Gastroesophageal sphincter (tissue), 4 donors: Measurements from ENCODE around the gene OBSCN. TPM values are rescaled to one million over a fixed set of nuclear protein-coding genes. Genes with fewer than 3 reads are reported as not detected.

ENCODE experiments used
- ATAC-seq: fragments of 150-250 bp; one replicate; pipeline ENCODE4 v1.9.1; 2016; ENCODE audit warnings: mild to moderate bottlenecking, moderate library complexity
- H3K27ac ChIP-seq, 4 donors: fragments of 200-600 bp; sonication (generic) in 3 of 4; 1 replicate in 3 of 4; 2 replicates in 1 of 4; pipeline ENCODE4 v1.5.1; 2016 to 2019
- H3K27me3 ChIP-seq: fragments of 200-600 bp; sonication (generic); one replicate; pipeline ENCODE4 v1.5.1; 2019
- H3K36me3 ChIP-seq, 2 donors: fragments of 200-600 bp; sonication (generic); one replicate each; pipeline ENCODE4 v1.5.1; 2019; ENCODE audit warnings: control low read depth in 1 of 2
- H3K4me1 ChIP-seq, 3 donors: fragments of 200-600 bp; sonication (generic); 1 replicate in 2 of 3; 2 replicates in 1 of 3; pipeline ENCODE4 v1.5.1; 2016 to 2019; ENCODE audit warnings: control low read depth in 2 of 3
- H3K4me3 ChIP-seq, 2 donors: fragments of 200-600 bp; sonication (generic); one replicate each; pipeline ENCODE4 v1.5.1; 2019; ENCODE audit warnings: mild to moderate bottlenecking in 1 of 2, moderate library complexity in 1 of 2
- H3K9me3 ChIP-seq, 3 donors: fragments of 200-600 bp; sonication (generic); one replicate each; pipeline ENCODE4 v1.5.1; 2017 to 2019; ENCODE audit warnings: control low read depth in 2 of 3
- CTCF ChIP-seq, 4 experiments: fragments of 200-600 bp in 2 of 4; fragments of 450-650 bp in 2 of 4; sonication (generic) in 1 of 4; IDR thresholded peaks; one replicate each; pipeline ENCODE4 v1.5.1; 2017 to 2019; ENCODE audit warnings: antibody characterized with exemption in 4 of 4, mild to moderate bottlenecking in 2 of 4, moderate library complexity in 2 of 4
- EP300 ChIP-seq: sonication (generic); formaldehyde crosslinking; IDR thresholded peaks from one replicate; pipeline ENCODE4 v1.6.1; 2017; ENCODE audit warnings: antibody characterized with exemption, mild to moderate bottlenecking
- POLR2A ChIP-seq, 2 donors: fragments of 450-650 bp; IDR thresholded peaks; one replicate each; pipeline ENCODE4 v1.6.1; 2017; ENCODE audit warnings: antibody characterized with exemption in 2 of 2, mild to moderate bottlenecking in 2 of 2, moderate library complexity in 1 of 2
- POLR2AphosphoS5 ChIP-seq: sonication (generic); formaldehyde crosslinking; IDR thresholded peaks from one replicate; pipeline ENCODE4 v1.6.1; 2017; ENCODE audit warnings: antibody characterized with exemption
- WGBS, 2 donors: methylation state at CpG; one replicate each; pipeline ENCODE4 v1.1.5; 2018; ENCODE audit warnings: low coverage in 1 of 2; 5-methylcytosine and 5-hydroxymethylcytosine counted together
- total RNA-seq, 4 donors: library from RNA; depleted of rRNA; stranded (reverse); fragments of >200 nt; gene quantifications; one replicate each; pipeline ENCODE4 v1.1.0, GENCODE V29; 2016

Gene OBSCN
- total RNA-seq, 4 donors from 2014 or later = 11.1 to 28.4 (median 20.9) TPM

- no peaks in the 10 kb centered on the region for H3K27me3 ChIP-seq
- no peak overlapping the region for H3K4me3 ChIP-seq
- H3K36me3 ChIP-seq = no peaks in the 10 kb centered on the region
- WGBS, 2 donors = 20 to 83% methylated on average over 1 to 10 of the region's 12 CpGs
- H3K4me1 ChIP-seq = peaks cover 0 to 31% (median 0%) of the 10 kb centered on the region in 3 donors
- no peak for TF ChIP-seq POLR2AphosphoS5
- TF ChIP-seq POLR2A (IDR thresholded peaks at IDR 0.05) = no peak
- no peak for TF ChIP-seq EP300
- TF ChIP-seq CTCF (IDR thresholded peaks at IDR 0.05) = no peak
- H3K27ac ChIP-seq = no peak overlapping the region
- H3K9me3 ChIP-seq = no peaks in the 10 kb centered on the region
- no peak for ATAC-seq
Observed at GRCh38 chr1:228168563-228169270, 39.1 kb upstream of the OBSCN start.

- Histone ChIP-seq H3K4me3 (no peak overlapping the region), H3K27me3 (no peaks in the 10 kb centered on the region), H3K36me3 (no peaks in the 10 kb centered on the region), H3K27ac (no peak overlapping the region), H3K9me3 (no peaks in the 10 kb centered on the region), H3K4me1 (peaks cover 0 to 30% (median 0%) of the 10 kb centered on the region in 3 donors)
- ATAC-seq = no peak
- 86 to 100% methylated on average over 1 to 2 of the region's 2 CpGs for WGBS, 2 donors
- no peak for TF ChIP-seq POLR2A (IDR thresholded peaks at IDR 0.05)
- TF ChIP-seq POLR2AphosphoS5 = no peak
- no peak for TF ChIP-seq CTCF (IDR thresholded peaks at IDR 0.05)
- no peak for TF ChIP-seq EP300
Observed at GRCh38 chr1:228169345-228169744, 38.5 kb upstream of the OBSCN start.

GRCh38 chr1:228170666-228171065, 37.2 kb upstream of the OBSCN start:
- WGBS, 2 donors = 100% methylated on average over 1 to 3 of the region's 7 CpGs
- peaks cover 0 to 22% (median 0%) of the 10 kb centered on the region in 3 donors for H3K4me1 ChIP-seq
- no peaks in the 10 kb centered on the region for H3K9me3 ChIP-seq
- peaks cover 0 to 12% of the 10 kb centered on the region in 2 donors for H3K36me3 ChIP-seq
- no peak for ATAC-seq
- H3K27ac ChIP-seq = no peak overlapping the region
- TF ChIP-seq POLR2AphosphoS5 (no peak), CTCF (IDR thresholded peaks at IDR 0.05) (no peak), EP300 (no peak), POLR2A (IDR thresholded peaks at IDR 0.05) (no peak)
- H3K27me3 ChIP-seq = no peaks in the 10 kb centered on the region
- no peak overlapping the region for H3K4me3 ChIP-seq

GRCh38 chr1:228171221-228171891, 36.5 kb upstream of the OBSCN start:
- no peak overlapping the region for H3K27ac ChIP-seq
- H3K27me3 ChIP-seq = no peaks in the 10 kb centered on the region
- no peak for ATAC-seq
- H3K9me3 ChIP-seq = no peaks in the 10 kb centered on the region
- 40 to 76% methylated on average over 2 to 5 of the region's 10 CpGs for WGBS, 2 donors
- peaks cover 0 to 18% (median 0%) of the 10 kb centered on the region in 3 donors for H3K4me1 ChIP-seq
- TF ChIP-seq CTCF (IDR thresholded peaks at IDR 0.05) (no peak), POLR2A (IDR thresholded peaks at IDR 0.05) (no peak), EP300 (no peak), POLR2AphosphoS5 (no peak)
- peaks cover 0 to 19% of the 10 kb centered on the region in 2 donors for H3K36me3 ChIP-seq
- H3K4me3 ChIP-seq = no peak overlapping the region
